ENCODE results near the gene DOHH. TPM values are rescaled to one million over a fixed set of nuclear protein-coding genes. Genes with fewer than 3 reads are reported as not detected.
A peak's percentile ranks its signal among the peaks of the same experiment; 100 is the strongest.

The DOHH gene
- total and polyA plus RNA-seq, 9 of the 15 experiments (the other 6 are each of a cell fraction or from before 2014, with no cell fraction given) = 0.14 to 47.2 (median 5.1) TPM

DNA sequence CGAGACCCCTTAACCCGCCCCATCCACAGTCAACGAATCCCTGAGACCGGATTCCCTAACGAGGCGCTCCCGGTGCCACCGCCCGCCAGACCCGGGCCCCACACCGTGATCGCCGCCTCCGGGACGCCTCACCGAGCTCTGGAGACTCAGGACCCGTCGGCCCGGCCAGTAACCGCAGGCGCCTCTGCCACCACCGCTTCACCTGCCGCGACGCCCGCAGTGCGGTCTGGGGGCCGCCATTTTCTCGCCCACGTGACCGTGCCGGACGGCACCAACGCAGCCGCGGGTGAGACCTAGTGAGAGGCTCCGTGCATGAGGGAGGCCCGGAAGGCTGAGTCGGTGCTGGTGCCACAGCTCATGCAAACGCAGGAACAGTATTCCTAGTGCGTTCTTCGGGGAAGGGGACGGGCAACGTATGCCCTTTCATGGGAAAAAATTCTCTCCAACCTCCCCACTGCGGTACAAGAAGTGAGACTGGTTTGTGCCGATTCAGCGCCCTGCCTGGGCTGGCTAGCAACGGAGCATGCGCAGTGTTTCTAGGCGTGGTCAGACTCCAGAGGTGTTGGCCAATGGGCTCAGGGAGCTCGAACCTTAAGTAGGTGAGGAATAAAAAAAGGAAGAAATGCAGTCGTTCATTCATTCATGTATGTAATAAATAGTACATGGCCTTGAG, at the start of gene DOHH (continued):
- TF ChIP-seq, protein P1, sequence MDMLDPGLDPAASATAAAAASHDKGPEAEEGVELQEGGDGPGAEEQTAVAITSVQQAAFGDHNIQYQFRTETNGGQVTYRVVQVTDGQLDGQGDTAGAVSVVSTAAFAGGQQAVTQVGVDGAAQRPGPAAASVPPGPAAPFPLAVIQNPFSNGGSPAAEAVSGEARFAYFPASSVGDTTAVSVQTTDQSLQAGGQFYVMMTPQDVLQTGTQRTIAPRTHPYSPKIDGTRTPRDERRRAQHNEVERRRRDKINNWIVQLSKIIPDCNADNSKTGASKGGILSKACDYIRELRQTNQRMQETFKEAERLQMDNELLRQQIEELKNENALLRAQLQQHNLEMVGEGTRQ (CRISPR knock-in tag; IDR thresholded peaks at IDR 0.05) = peak; percentile 100
- peak; percentile 34 to 95; a peak in 2 of 4 replicates for TF ChIP-seq SIN3A (IDR thresholded peaks at IDR 0.05; ENCODE audit: borderline replicate concordance in 2 of 2, control insufficient read depth in 1 of 2, low read depth in 2 of 2, low read length in 2 of 2)
- peak; percentile 100 for TF ChIP-seq ATF7 (IDR thresholded peaks at IDR 0.05)
- TF ChIP-seq, protein P2, sequence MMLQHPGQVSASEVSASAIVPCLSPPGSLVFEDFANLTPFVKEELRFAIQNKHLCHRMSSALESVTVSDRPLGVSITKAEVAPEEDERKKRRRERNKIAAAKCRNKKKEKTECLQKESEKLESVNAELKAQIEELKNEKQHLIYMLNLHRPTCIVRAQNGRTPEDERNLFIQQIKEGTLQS (IDR thresholded peaks at IDR 0.05) = peak; percentile 75
- TF ChIP-seq, protein P2 (CRISPR knock-in tag; conservative IDR thresholded peaks at IDR 0.05) = no peak; the same call in 1 of the 2 replicates
- no peak for TF ChIP-seq ZNF174 (CRISPR knock-in tag; IDR thresholded peaks at IDR 0.05)
- peak; percentile 35; the same call in 1 of the 2 replicates for TF ChIP-seq TCF7 (IDR thresholded peaks at IDR 0.05; ENCODE audit: borderline replicate concordance)
- peak; percentile 66 for TF ChIP-seq NFYB (IDR thresholded peaks at IDR 0.05; ENCODE audit: extremely low read depth, insufficient read length)
- TF ChIP-seq TCF7L2 (IDR thresholded peaks at IDR 0.05; ENCODE audit: low read depth, low read length) = peak; percentile 98
- peak; percentile 67; the same call in 1 of the 2 replicates for TF ChIP-seq LCOR (CRISPR knock-in tag; IDR thresholded peaks at IDR 0.05)
- peak; percentile 59; the same call in 1 of the 2 replicates for TF ChIP-seq RFX1 (IDR thresholded peaks at IDR 0.05)
- peak; percentile 97 for TF ChIP-seq EP400 (IDR thresholded peaks at IDR 0.05)
- peak; percentile 89 for TF ChIP-seq ESRRA (IDR thresholded peaks at IDR 0.05; ENCODE audit: borderline replicate concordance, low read depth)
- no peak for TF ChIP-seq ZNF324 (CRISPR knock-in tag; IDR thresholded peaks at IDR 0.05)
- TF ChIP-seq NUFIP1 (IDR thresholded peaks at IDR 0.05; ENCODE audit: partially characterized antibody) = peak; percentile 98
- no peak for TF ChIP-seq KLF10 (CRISPR knock-in tag; IDR thresholded peaks at IDR 0.05)
- TF ChIP-seq RNF2 (IDR thresholded peaks at IDR 0.05) = peak; percentile 93
- peak in 1 of 2 experiments; percentile 77; a peak in 2 of 4 replicates for TF ChIP-seq TRIM24 (IDR thresholded peaks at IDR 0.05)
- TF ChIP-seq, protein P3, sequence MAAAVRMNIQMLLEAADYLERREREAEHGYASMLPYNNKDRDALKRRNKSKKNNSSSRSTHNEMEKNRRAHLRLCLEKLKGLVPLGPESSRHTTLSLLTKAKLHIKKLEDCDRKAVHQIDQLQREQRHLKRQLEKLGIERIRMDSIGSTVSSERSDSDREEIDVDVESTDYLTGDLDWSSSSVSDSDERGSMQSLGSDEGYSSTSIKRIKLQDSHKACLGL (CRISPR knock-in tag; IDR thresholded peaks at IDR 0.05; ENCODE audit: borderline replicate concordance, poor library complexity, severe bottlenecking) = peak; percentile 93
- no peak for TF ChIP-seq SMC3 (conservative IDR thresholded peaks at IDR 0.05; ENCODE audit: insufficient read depth, low read depth, low read length)
- no peak for TF ChIP-seq MEF2A (IDR thresholded peaks at IDR 0.05; ENCODE audit: control insufficient read depth, low read depth, low read length)
- TF ChIP-seq SIRT6 (IDR thresholded peaks at IDR 0.05; ENCODE audit: low read depth, low read length) = no peak
- no peak for TF ChIP-seq RBM39 (optimal IDR thresholded peaks at IDR 0.05; ENCODE audit: low read depth, low read length)
- TF ChIP-seq, protein P4, sequence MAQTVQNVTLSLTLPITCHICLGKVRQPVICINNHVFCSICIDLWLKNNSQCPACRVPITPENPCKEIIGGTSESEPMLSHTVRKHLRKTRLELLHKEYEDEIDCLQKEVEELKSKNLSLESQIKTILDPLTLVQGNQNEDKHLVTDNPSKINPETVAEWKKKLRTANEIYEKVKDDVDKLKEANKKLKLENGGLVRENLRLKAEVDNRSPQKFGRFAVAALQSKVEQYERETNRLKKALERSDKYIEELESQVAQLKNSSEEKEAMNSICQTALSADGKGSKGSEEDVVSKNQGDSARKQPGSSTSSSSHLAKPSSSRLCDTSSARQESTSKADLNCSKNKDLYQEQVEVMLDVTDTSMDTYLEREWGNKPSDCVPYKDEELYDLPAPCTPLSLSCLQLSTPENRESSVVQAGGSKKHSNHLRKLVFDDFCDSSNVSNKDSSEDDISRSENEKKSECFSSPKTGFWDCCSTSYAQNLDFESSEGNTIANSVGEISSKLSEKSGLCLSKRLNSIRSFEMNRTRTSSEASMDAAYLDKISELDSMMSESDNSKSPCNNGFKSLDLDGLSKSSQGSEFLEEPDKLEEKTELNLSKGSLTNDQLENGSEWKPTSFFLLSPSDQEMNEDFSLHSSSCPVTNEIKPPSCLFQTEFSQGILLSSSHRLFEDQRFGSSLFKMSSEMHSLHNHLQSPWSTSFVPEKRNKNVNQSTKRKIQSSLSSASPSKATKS (CRISPR knock-in tag; IDR thresholded peaks at IDR 0.05) = no peak
- peak; percentile 94 for TF ChIP-seq SREBF1 (IDR thresholded peaks at IDR 0.05; ENCODE audit: borderline replicate concordance, low read depth, low read length)
- TF ChIP-seq RAD51 (IDR thresholded peaks at IDR 0.05; ENCODE audit: borderline replicate concordance, low read depth) = peak; percentile 98
